NB4 (cell line): ENCODE measurements around the gene TRO.

ENCODE experiments used
- DNase-seq: peaks from one replicate; pipeline ENCODE4 v3.0.0; 2010; ENCODE audit warnings: low read depth
- H3K4me3 ChIP-seq: one replicate; pipeline ENCODE4 v1.5.1; 2011; ENCODE audit warnings: mild to moderate bottlenecking, low read depth, low read length, moderate library complexity
- CTCF ChIP-seq: IDR thresholded peaks from one replicate; pipeline ENCODE4 v1.5.1; 2012; ENCODE audit warnings: low read depth, low read length
- MAX ChIP-seq: IDR thresholded peaks from 2 replicates; pipeline ENCODE4 v1.6.1; 2011; ENCODE audit warnings: low read depth, low read length
- MYC ChIP-seq: IDR thresholded peaks from 2 replicates; pipeline ENCODE4 v1.6.1; 2011; ENCODE audit warnings: low read depth, low read length
- POLR2A ChIP-seq: IDR thresholded peaks from 2 replicates; pipeline ENCODE4 v1.6.1; 2011; ENCODE audit warnings: mild to moderate bottlenecking; ENCODE audit not compliant: insufficient read length; ENCODE audit errors: extremely low read depth

The TRO gene

GRCh38 chrX:54931107-54931506 lies 10.5 kb downstream of the TRO start:
- H3K4me3 ChIP-seq = no peak overlapping the region
- DNase-seq = no peak
- no peak for TF ChIP-seq MAX
- TF ChIP-seq MYC = no peak

DNA sequence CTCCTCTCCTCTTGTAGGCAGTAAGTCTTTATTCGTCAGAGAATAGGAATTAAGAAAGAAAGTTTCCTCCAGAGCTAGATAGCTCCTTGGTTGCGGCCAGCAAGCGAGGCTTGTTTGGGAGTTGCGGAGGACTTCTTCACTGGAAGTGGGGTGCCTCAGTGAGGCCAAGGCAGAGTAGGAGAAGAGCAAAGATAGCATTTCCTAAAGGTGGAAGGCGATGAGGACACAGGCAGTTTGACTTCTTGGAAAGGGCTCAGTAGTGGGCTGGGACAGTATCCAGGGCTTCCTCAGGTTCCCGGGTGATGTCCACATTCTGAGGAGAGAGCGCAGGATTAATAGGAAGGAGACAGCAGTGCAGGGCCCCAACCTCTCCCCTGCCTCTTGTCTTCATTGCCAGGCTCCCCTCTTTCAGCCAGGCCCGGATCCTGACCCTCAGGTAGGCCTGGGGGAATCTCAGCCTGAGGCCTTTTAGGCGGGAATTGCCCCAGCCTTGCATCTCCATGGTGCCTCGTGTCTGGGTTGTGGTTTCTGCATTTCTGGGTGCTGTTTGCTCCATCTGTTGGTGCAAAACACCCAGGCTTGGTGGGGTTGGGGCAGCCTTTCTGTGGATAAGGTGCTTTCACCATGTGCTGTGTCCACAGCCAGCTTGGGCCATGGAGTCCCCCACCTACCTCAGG lies 12.7 kb downstream of the TRO start:
- no peak for TF ChIP-seq POLR2A
- no peak for TF ChIP-seq MAX
- TF ChIP-seq MYC = no peak
- no peak for TF ChIP-seq CTCF
- no peak overlapping the region for H3K4me3 ChIP-seq
- DNase-seq = no peak

GRCh38 chrX:54934058-54934457 lies 13.4 kb downstream of the TRO start:
- no peak overlapping the region for H3K4me3 ChIP-seq
- TF ChIP-seq POLR2A (no peak), CTCF (no peak), MYC (no peak), MAX (no peak)
- DNase-seq = no peak

GRCh38 chrX:54934890-54935289 lies 14.3 kb downstream of the TRO start:
- DNase-seq = no peak
- no peak overlapping the region for H3K4me3 ChIP-seq

DNA sequence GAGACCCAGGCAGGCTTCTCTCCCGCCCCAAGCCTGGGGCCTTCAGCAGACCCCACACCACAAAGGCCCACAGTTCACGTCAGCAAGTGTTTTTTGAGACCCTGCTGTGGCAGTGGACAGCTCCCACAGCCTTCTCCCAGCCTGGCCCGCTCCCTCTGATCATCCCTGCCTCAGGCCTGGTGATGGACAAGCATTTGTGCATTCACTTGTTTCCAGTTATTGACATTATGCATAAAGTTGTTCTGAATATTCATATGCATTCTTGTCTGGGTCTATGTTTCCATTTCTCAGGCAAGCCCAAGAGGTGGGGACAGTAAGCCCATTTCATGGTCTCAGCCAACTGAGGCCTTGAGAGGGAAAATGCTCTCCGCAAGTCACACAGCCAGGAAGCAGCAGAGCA lies 14.7 kb downstream of the TRO start:
- no peak for DNase-seq
- TF ChIP-seq MAX (no peak), CTCF (no peak), POLR2A (no peak), MYC (no peak)

More at GRCh38 chrX:54934890-54935289, 14.3 kb downstream of the TRO start:
- TF ChIP-seq MAX = no peak
- no peak for TF ChIP-seq CTCF
- TF ChIP-seq MYC = no peak
- TF ChIP-seq POLR2A = no peak

GRCh38 chrX:54937416-54937815 lies 16.8 kb downstream of the TRO start:
- DNase-seq = no peak
- no peak for TF ChIP-seq MYC
- TF ChIP-seq CTCF = no peak
- TF ChIP-seq MAX = no peak
- no peak for TF ChIP-seq POLR2A
- H3K4me3 ChIP-seq = no peak overlapping the region

More for the DNA sequence above, 14.7 kb downstream of the TRO start:
- no peak overlapping the region for H3K4me3 ChIP-seq
